ENCODE results near the gene COTL1. TPM values are rescaled to one million over a fixed set of nuclear protein-coding genes. Genes with fewer than 3 reads are reported as not detected.

Gene COTL1
- total and polyA plus RNA-seq, 9 of the 15 experiments (the other 6 are each of a cell fraction or from before 2014, with no cell fraction given) = 27.7 to 185 (median 72.5) TPM

DNA sequence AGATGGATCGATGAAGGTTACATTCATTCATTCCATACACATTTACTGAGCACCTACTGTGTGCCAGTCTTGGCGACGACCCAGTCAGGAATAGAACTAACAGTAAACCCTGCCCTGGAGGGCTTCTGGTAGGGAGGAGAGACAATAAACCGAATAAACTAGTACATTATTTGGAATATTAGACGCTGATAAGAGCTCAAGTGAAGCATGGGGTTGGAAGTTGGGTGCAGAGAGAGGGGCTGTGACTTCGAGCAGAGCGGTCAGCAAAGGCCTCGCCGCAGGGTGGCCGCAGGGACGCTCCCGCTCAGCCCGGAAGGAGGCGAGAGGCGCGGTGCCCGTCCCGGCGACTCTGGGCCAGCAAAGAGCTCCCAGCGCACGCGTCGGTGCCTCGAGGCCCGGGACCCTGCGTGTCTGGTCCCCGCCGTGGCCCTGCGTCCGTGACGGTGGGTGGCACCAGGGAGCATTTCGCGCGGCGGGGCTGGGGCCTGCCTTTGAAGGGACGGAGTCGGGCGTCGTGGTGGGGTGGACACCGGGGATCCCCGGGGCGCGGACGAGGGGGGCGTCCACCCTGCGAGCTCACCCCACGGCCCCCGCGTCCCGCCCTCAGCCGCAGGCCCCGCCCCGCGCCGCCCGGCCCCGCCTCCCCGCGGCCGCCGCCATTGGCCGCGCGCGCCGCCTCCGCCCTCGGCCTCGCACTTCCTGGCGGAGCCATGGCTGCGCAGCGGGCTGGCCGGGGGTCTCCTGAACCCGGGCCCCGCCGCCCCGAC lies 30.1 kb upstream of the COTL1 start, which contains the start of gene KLHL36 (continued):
- TF ChIP-seq ZFP36 (IDR thresholded peaks at IDR 0.05; ENCODE audit: low read depth, low read length, partially characterized antibody) = peak; percentile 81
- peak; percentile 72; the same call in 1 of the 2 replicates for TF ChIP-seq GATAD2B (IDR thresholded peaks at IDR 0.05; ENCODE audit: borderline replicate concordance)
- no peak for TF ChIP-seq ASH1L (IDR thresholded peaks at IDR 0.05; ENCODE audit: borderline replicate concordance, low read depth, partially characterized antibody)
- TF ChIP-seq MEIS2 (IDR thresholded peaks at IDR 0.05; ENCODE audit: partially characterized antibody) = no peak
- TF ChIP-seq POLR2AphosphoS5 (IDR thresholded peaks at IDR 0.05; ENCODE audit: control insufficient read depth, insufficient read depth, low read depth, low read length) = no peak
- TF ChIP-seq, protein P1, sequence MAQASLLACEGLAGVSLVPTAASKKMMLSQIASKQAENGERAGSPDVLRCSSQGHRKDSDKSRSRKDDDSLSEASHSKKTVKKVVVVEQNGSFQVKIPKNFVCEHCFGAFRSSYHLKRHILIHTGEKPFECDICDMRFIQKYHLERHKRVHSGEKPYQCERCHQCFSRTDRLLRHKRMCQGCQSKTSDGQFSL (CRISPR knock-in tag; IDR thresholded peaks at IDR 0.05) = no peak
- TF ChIP-seq, protein P1 (tag; IDR thresholded peaks at IDR 0.05) = no peak
- TF ChIP-seq XRCC4 (IDR thresholded peaks at IDR 0.05; ENCODE audit: extremely low read depth, insufficient read depth, insufficient read length) = no peak
- TF ChIP-seq CEBPB (tag; IDR thresholded peaks at IDR 0.05) = no peak
- TF ChIP-seq, protein P2, sequence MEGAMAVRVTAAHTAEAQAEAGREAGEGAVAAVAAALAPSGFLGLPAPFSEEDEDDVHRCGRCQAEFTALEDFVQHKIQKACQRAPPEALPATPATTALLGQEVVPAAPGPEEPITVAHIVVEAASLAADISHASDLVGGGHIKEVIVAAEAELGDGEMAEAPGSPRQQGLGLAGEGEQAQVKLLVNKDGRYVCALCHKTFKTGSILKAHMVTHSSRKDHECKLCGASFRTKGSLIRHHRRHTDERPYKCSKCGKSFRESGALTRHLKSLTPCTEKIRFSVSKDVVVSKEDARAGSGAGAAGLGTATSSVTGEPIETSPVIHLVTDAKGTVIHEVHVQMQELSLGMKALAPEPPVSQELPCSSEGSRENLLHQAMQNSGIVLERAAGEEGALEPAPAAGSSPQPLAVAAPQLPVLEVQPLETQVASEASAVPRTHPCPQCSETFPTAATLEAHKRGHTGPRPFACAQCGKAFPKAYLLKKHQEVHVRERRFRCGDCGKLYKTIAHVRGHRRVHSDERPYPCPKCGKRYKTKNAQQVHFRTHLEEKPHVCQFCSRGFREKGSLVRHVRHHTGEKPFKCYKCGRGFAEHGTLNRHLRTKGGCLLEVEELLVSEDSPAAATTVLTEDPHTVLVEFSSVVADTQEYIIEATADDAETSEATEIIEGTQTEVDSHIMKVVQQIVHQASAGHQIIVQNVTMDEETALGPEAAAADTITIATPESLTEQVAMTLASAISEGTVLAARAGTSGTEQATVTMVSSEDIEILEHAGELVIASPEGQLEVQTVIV (CRISPR knock-in tag; IDR thresholded peaks at IDR 0.05; ENCODE audit: borderline replicate concordance) = no peak
- no peak for TF ChIP-seq POLR3A (IDR thresholded peaks at IDR 0.05; ENCODE audit: borderline replicate concordance, extremely low read depth, insufficient read depth, insufficient read length)
- peak; percentile 51 for TF ChIP-seq EGR1 (conservative IDR thresholded peaks at IDR 0.05)
- no peak for TF ChIP-seq ILF3 (IDR thresholded peaks at IDR 0.05; ENCODE audit: borderline replicate concordance)
- TF ChIP-seq, protein P3, sequence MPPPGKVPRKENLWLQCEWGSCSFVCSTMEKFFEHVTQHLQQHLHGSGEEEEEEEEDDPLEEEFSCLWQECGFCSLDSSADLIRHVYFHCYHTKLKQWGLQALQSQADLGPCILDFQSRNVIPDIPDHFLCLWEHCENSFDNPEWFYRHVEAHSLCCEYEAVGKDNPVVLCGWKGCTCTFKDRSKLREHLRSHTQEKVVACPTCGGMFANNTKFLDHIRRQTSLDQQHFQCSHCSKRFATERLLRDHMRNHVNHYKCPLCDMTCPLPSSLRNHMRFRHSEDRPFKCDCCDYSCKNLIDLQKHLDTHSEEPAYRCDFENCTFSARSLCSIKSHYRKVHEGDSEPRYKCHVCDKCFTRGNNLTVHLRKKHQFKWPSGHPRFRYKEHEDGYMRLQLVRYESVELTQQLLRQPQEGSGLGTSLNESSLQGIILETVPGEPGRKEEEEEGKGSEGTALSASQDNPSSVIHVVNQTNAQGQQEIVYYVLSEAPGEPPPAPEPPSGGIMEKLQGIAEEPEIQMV (tag; conservative IDR thresholded peaks at IDR 0.05; ENCODE audit: low read depth) = no peak
- TF ChIP-seq DPF2 (IDR thresholded peaks at IDR 0.05) = peak; percentile 26; the same call in 1 of the 2 replicates
- TF ChIP-seq KLF13 (tag; IDR thresholded peaks at IDR 0.05; ENCODE audit: borderline replicate concordance, low read depth) = peak; percentile 87
- no peak for TF ChIP-seq FOXJ3 (CRISPR knock-in tag; IDR thresholded peaks at IDR 0.05)
- no peak for TF ChIP-seq PHF21A (IDR thresholded peaks at IDR 0.05; ENCODE audit: borderline replicate concordance, low read depth)
- no peak for TF ChIP-seq ZNF253 (CRISPR knock-in tag; conservative IDR thresholded peaks at IDR 0.05)
- TF ChIP-seq ZSCAN32 (CRISPR knock-in tag; IDR thresholded peaks at IDR 0.05) = no peak
- TF ChIP-seq SNIP1 (IDR thresholded peaks at IDR 0.05; ENCODE audit: low read depth) = no peak
- TF ChIP-seq MYC (IDR thresholded peaks at IDR 0.05; ENCODE audit: low read depth, low read length) = peak; percentile 52
- no peak for TF ChIP-seq MYC (CRISPR knock-in tag; IDR thresholded peaks at IDR 0.05; ENCODE audit: borderline replicate concordance, low read depth)
- TF ChIP-seq FOXA3 (CRISPR knock-in tag; conservative IDR thresholded peaks at IDR 0.05 in 1 of 2, IDR thresholded peaks at IDR 0.05 in 1 of 2) = peak in 1 of 2 experiments; percentile 69; a peak in 1 of 4 replicates

Measured in K562 (cell line).